Measurements from ENCODE around the gene SLC25A36. TPM values are rescaled to one million over a fixed set of nuclear protein-coding genes. Genes with fewer than 3 reads are reported as not detected.
"Not testable (repeated sequence)": the region's sequence is repeated elsewhere in the genome, so short reads cannot be mapped to it uniquely, and the experiment has no call there.

The SLC25A36 gene
- total RNA-seq, 5 donors from 2014 or later (not counting 1 experiment from before 2014, with no cell fraction given), result 44.4 to 112 (median 58.6) TPM

- ChIA-PET CTCF (no interaction called here), POLR2A (no interaction called here)
- peaks cover 14% of the 10 kb centered on the region for H3K36me3 Mint-ChIP-seq
- no peaks in the 10 kb centered on the region for H3K9me3 Mint-ChIP-seq
- no peaks in the 10 kb centered on the region for H3K27me3 ChIP-seq (replicated peaks in 1 of 2; ENCODE audit: control insufficient read depth in 2 of 2, extremely low read depth in 1 of 2, insufficient read depth in 2 of 2, low read length in 1 of 2)
- 80% methylated on average over 1 of the region's 2 CpGs for WGBS (ENCODE audit: insufficient coverage)
- H3K27ac ChIP-seq (ENCODE audit: low read length), result no peak overlapping the region
- H3K4me1 ChIP-seq (ENCODE audit: control insufficient read depth in 1 of 2, extremely low read depth in 1 of 2, insufficient read depth in 2 of 2, low read length in 2 of 2), result peaks cover 0 to 2% of the 10 kb centered on the region in 2 experiments
- ATAC-seq (replicated peaks in 1 of 4) (no peak), DNase-seq (no peak)
- peaks cover 75 to 82% (median 76%) of the 10 kb centered on the region in 3 donors for H3K4me1 Mint-ChIP-seq
- no peaks in the 10 kb centered on the region for H3K36me3 ChIP-seq (ENCODE audit: control insufficient read depth in 2 of 2, extremely low read depth in 1 of 2, insufficient read depth in 1 of 2, low read length in 1 of 2)
- H3K4me3 Mint-ChIP-seq, result no peak overlapping the region
- no peak overlapping the region for H3K4me3 ChIP-seq (ENCODE audit: control insufficient read depth in 1 of 2, extremely low read depth in 1 of 2, low read length in 1 of 2)
- H3K27me3 Mint-ChIP-seq, result no peaks in the 10 kb centered on the region
- no peak overlapping the region for H3K27ac Mint-ChIP-seq
- H3K9me3 ChIP-seq, result no peaks in the 10 kb centered on the region
These were observed 9.2 kb downstream of the SLC25A36 start for GRCh38 chr3:140950863-140951262.

GRCh38 chr3:140951750-140952149 is 10.1 kb downstream of the SLC25A36 start:
- 100% methylated on average over 4 of the region's 5 CpGs for WGBS (ENCODE audit: insufficient coverage)
- not testable (repeated sequence) for H3K9me3 ChIP-seq; H3K4me1 ChIP-seq (ENCODE audit: control insufficient read depth in 1 of 2, extremely low read depth in 1 of 2, insufficient read depth in 2 of 2, low read length in 2 of 2); H3K4me3 ChIP-seq (ENCODE audit: control insufficient read depth in 1 of 2, extremely low read depth in 1 of 2, low read length in 1 of 2); H3K27me3 Mint-ChIP-seq; H3K27ac ChIP-seq (ENCODE audit: low read length); H3K27me3 ChIP-seq (replicated peaks in 1 of 2; ENCODE audit: control insufficient read depth in 2 of 2, extremely low read depth in 1 of 2, insufficient read depth in 2 of 2, low read length in 1 of 2); H3K9me3 Mint-ChIP-seq; H3K36me3 ChIP-seq (ENCODE audit: control insufficient read depth in 2 of 2, extremely low read depth in 1 of 2, insufficient read depth in 1 of 2, low read length in 1 of 2); H3K27ac Mint-ChIP-seq; DNase-seq; ATAC-seq (replicated peaks in 1 of 4)
- Mint-ChIP-seq H3K4me1 (peaks cover 71 to 75% (median 72%) of the 10 kb centered on the region in 3 donors), H3K4me3 (peak overlapping the region in 1 of 3 donors; percentile 47), H3K36me3 (peaks cover 17% of the 10 kb centered on the region)
- CTCF ChIA-PET, result interaction anchor here in 1 of 2 donors (0.7 to 1.1 kb wide), 2 partner anchors 29 to 1146 kb away, joined by 4 to 5 read pairs; no protein-coding TSS in a partner anchor
- POLR2A ChIA-PET, result interaction anchor here in 1 of 2 donors (0.7 kb wide), 1 partner anchor 44 kb away, joined by 3 read pairs; no protein-coding TSS in a partner anchor

DNA sequence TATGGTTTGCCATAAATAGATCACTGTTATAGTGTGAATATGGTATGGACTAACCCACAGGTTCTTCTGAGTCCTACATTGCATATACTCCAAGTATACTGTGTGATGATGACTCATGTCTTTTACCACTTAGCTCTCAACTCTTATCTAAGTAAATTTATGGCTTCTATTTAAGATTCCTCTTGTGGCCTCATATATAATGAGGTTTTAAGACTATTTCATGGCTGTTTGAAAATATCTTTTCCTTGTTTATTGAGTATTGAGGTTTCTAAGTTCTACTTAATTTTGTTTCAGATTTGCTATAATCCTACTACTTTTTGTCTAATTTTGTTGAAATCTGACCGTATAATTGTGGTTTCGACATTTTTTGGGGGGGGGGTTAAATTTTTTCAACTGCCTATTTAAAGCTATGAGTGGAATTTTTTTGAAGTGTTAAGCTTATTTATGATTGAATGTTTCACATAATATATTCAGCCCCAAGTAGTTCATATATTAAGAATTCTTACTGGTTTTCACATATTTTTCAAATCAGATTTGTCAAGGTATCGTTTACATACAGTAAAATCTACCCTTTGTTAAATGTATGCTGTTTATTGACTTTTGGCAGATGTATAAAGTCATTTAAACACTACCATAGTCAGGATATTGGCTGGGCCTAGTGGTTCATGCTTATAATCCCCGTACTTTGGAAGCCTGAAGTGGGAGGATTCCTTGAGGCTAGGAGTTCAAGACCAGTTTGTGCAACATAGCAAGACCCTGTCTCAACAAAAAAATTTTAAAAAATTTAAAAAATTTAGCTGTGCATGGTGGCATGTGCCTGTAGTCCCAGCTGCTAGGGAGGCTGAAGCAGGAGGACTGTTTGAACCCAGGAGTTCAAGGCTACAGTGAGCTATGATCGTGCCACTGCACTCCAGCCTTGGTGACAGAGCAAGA is 11.7 kb downstream of the SLC25A36 start:
- ChIA-PET POLR2A (interaction anchor here in 1 of 2 donors (0.6 to 0.9 kb wide), 2 partner anchors 12 to 21 kb away, joined by 3 to 15 read pairs; no protein-coding TSS in a partner anchor), CTCF (interaction anchor here (0.6 to 1.9 kb wide), 5 partner anchors 9 to 488 kb away, joined by 3 to 7 read pairs (median 4); no protein-coding TSS in a partner anchor)
- Histone ChIP-seq H3K36me3 (ENCODE audit: control insufficient read depth in 2 of 2, extremely low read depth in 1 of 2, insufficient read depth in 1 of 2, low read length in 1 of 2) (peaks cover 0 to 5% of the 10 kb centered on the region in 2 donors), H3K4me1 (ENCODE audit: control insufficient read depth in 1 of 2, extremely low read depth in 1 of 2, insufficient read depth in 2 of 2, low read length in 2 of 2) (peaks cover 0 to 2% of the 10 kb centered on the region in 2 experiments), H3K27ac (ENCODE audit: low read length) (no peak overlapping the region), H3K9me3 (no peaks in the 10 kb centered on the region), H3K27me3 (replicated peaks in 1 of 2; ENCODE audit: control insufficient read depth in 2 of 2, extremely low read depth in 1 of 2, insufficient read depth in 2 of 2, low read length in 1 of 2) (no peaks in the 10 kb centered on the region), H3K4me3 (ENCODE audit: control insufficient read depth in 1 of 2, extremely low read depth in 1 of 2, low read length in 1 of 2) (no peak overlapping the region)
- peaks cover 61 to 74% (median 63%) of the 10 kb centered on the region in 3 donors for H3K4me1 Mint-ChIP-seq
- WGBS (ENCODE audit: insufficient coverage), result no CpG with 5 or more reads among the region's 5 CpGs
- H3K27me3 Mint-ChIP-seq, result no peaks in the 10 kb centered on the region
- H3K36me3 Mint-ChIP-seq, result peaks cover 12% of the 10 kb centered on the region
- H3K27ac Mint-ChIP-seq, result no peak overlapping the region
- H3K9me3 Mint-ChIP-seq, result no peaks in the 10 kb centered on the region
- no peak for ATAC-seq (replicated peaks in 1 of 4)
- DNase-seq, result no peak
- H3K4me3 Mint-ChIP-seq, result no peak overlapping the region

DNA sequence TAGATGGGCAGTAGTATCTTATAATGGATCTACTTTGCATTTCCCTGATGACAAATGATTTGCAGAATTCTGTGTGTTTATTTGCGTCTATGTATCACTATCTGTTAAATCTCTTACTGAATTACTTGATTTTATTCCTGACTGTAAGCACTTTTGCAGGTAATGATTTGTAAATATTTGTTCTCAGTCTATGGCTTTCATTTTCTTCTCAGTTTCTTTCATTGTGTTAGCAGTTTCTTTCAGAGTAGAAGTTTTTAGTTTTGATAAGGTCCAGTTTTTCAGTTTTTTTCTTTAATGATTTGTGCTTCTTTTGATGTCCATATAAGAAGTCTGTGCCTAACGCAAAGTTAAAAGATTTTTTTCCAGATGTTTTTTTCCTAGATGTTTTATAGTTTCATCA is 12.9 kb downstream of the SLC25A36 start:
- Histone ChIP-seq H3K9me3 (no peaks in the 10 kb centered on the region), H3K36me3 (ENCODE audit: control insufficient read depth in 2 of 2, extremely low read depth in 1 of 2, insufficient read depth in 1 of 2, low read length in 1 of 2) (peaks cover 0 to 8% of the 10 kb centered on the region in 2 donors), H3K27me3 (replicated peaks in 1 of 2; ENCODE audit: control insufficient read depth in 2 of 2, extremely low read depth in 1 of 2, insufficient read depth in 2 of 2, low read length in 1 of 2) (no peaks in the 10 kb centered on the region), H3K4me3 (ENCODE audit: control insufficient read depth in 1 of 2, extremely low read depth in 1 of 2, low read length in 1 of 2) (no peak overlapping the region), H3K27ac (ENCODE audit: low read length) (no peak overlapping the region), H3K4me1 (ENCODE audit: control insufficient read depth in 1 of 2, extremely low read depth in 1 of 2, insufficient read depth in 2 of 2, low read length in 2 of 2) (peaks cover 0 to 2% of the 10 kb centered on the region in 2 experiments)
- H3K4me3 Mint-ChIP-seq, result no peak overlapping the region
- peaks cover 53 to 68% (median 53%) of the 10 kb centered on the region in 3 donors for H3K4me1 Mint-ChIP-seq
- H3K36me3 Mint-ChIP-seq, result peaks cover 17% of the 10 kb centered on the region
- no CpG with 5 or more reads among the region's 2 CpGs for WGBS (ENCODE audit: insufficient coverage)
- ChIA-PET CTCF (interaction anchor here in 1 of 2 donors (1.9 kb wide), 1 partner anchor 14 kb away, joined by 4 read pairs; no protein-coding TSS in a partner anchor), POLR2A (no interaction called here)
- no peak for ATAC-seq (replicated peaks in 1 of 4)
- no peaks in the 10 kb centered on the region for H3K9me3 Mint-ChIP-seq
- no peaks in the 10 kb centered on the region for H3K27me3 Mint-ChIP-seq
- no peak overlapping the region for H3K27ac Mint-ChIP-seq
- no peak for DNase-seq

- Histone ChIP-seq H3K27ac (ENCODE audit: low read length) (no peak overlapping the region), H3K4me1 (ENCODE audit: control insufficient read depth in 1 of 2, extremely low read depth in 1 of 2, insufficient read depth in 2 of 2, low read length in 2 of 2) (peaks cover 0 to 2% of the 10 kb centered on the region in 2 experiments), H3K4me3 (ENCODE audit: control insufficient read depth in 1 of 2, extremely low read depth in 1 of 2, low read length in 1 of 2) (no peak overlapping the region), H3K36me3 (ENCODE audit: control insufficient read depth in 2 of 2, extremely low read depth in 1 of 2, insufficient read depth in 1 of 2, low read length in 1 of 2) (peaks cover 0 to 13% of the 10 kb centered on the region in 2 donors), H3K9me3 (no peaks in the 10 kb centered on the region), H3K27me3 (replicated peaks in 1 of 2; ENCODE audit: control insufficient read depth in 2 of 2, extremely low read depth in 1 of 2, insufficient read depth in 2 of 2, low read length in 1 of 2) (no peaks in the 10 kb centered on the region)
- CTCF ChIA-PET, result interaction anchor here in 1 of 2 donors (0.6 kb wide), 2 partner anchors 16 to 150 kb away, joined by 3 read pairs; no protein-coding TSS in a partner anchor
- Mint-ChIP-seq H3K36me3 (peaks cover 19% of the 10 kb centered on the region), H3K9me3 (no peaks in the 10 kb centered on the region), H3K4me1 (peaks cover 42 to 58% (median 42%) of the 10 kb centered on the region in 3 donors), H3K27me3 (no peaks in the 10 kb centered on the region), H3K27ac (no peak overlapping the region), H3K4me3 (no peak overlapping the region)
- DNase-seq (no peak), ATAC-seq (replicated peaks in 1 of 4) (no peak)
- POLR2A ChIA-PET, result interaction anchor here in 1 of 2 donors (0.7 kb wide), 1 partner anchor 27 kb away, joined by 3 read pairs; no protein-coding TSS in a partner anchor
- WGBS (ENCODE audit: insufficient coverage), result no CpG with 5 or more reads among the region's 3 CpGs
These were observed 14.0 kb downstream of the SLC25A36 start for GRCh38 chr3:140955645-140956044.

DNA sequence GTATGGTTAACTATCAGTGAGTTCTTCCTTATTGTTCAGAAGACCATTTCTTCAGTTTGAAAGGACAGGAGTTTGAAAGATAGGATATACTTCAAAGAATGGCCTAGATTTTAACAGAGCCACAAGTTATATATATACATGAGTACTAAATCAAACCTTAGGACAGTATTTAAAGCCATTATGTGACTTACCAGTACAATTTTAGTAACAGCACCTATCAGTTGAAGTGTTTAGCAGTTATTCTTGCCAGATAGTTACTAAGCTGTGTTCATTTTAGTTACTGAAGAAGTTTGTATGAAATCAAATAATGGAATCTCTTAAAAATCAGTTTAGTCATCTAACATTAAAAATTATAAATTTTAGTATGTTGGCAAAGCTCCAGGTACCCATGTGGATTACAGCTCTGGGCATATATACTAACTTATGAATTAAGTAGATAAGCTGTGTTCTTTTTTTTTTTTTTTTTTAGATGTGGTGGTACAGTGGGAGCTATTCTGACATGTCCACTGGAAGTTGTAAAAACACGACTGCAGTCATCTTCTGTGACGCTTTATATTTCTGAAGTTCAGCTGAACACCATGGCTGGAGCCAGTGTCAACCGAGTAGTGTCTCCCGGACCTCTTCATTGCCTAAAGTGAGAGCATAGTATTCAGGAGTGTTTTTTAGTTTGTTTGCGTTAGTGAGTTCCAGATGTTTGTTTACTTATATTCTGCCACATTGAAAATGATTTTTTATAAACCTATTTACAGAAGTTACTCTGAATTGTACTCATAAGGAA is 14.6 kb downstream of the SLC25A36 start:
- WGBS (ENCODE audit: insufficient coverage), result 88% methylated on average over 3 of the region's 5 CpGs
- Histone ChIP-seq H3K4me3 (ENCODE audit: control insufficient read depth in 1 of 2, extremely low read depth in 1 of 2, low read length in 1 of 2) (no peak overlapping the region), H3K36me3 (ENCODE audit: control insufficient read depth in 2 of 2, extremely low read depth in 1 of 2, insufficient read depth in 1 of 2, low read length in 1 of 2) (peaks cover 0 to 16% of the 10 kb centered on the region in 2 donors), H3K9me3 (no peaks in the 10 kb centered on the region), H3K27me3 (replicated peaks in 1 of 2; ENCODE audit: control insufficient read depth in 2 of 2, extremely low read depth in 1 of 2, insufficient read depth in 2 of 2, low read length in 1 of 2) (no peaks in the 10 kb centered on the region), H3K4me1 (ENCODE audit: control insufficient read depth in 1 of 2, extremely low read depth in 1 of 2, insufficient read depth in 2 of 2, low read length in 2 of 2) (peaks cover 0 to 2% of the 10 kb centered on the region in 2 experiments), H3K27ac (ENCODE audit: low read length) (no peak overlapping the region)
- no peak for DNase-seq
- POLR2A ChIA-PET, result no interaction called here
- peaks cover 22% of the 10 kb centered on the region for H3K36me3 Mint-ChIP-seq
- H3K4me3 Mint-ChIP-seq, result no peak overlapping the region
- no peak for ATAC-seq (replicated peaks in 1 of 4)
- no peaks in the 10 kb centered on the region for H3K9me3 Mint-ChIP-seq
- H3K27me3 Mint-ChIP-seq, result no peaks in the 10 kb centered on the region
- CTCF ChIA-PET, result interaction anchor here in 1 of 2 donors (0.6 to 0.9 kb wide), 3 partner anchors 13 to 79 kb away, joined by 3 to 4 read pairs (median 3); no protein-coding TSS in a partner anchor
- no peak overlapping the region for H3K27ac Mint-ChIP-seq
- peaks cover 37 to 52% (median 38%) of the 10 kb centered on the region in 3 donors for H3K4me1 Mint-ChIP-seq
